GM12874 (cell line): Measurements from ENCODE around the gene DMD.

Experiments used
- CTCF ChIP-seq: IDR thresholded peaks from 2 replicates; pipeline ENCODE4 v1.5.1; 2011; ENCODE audit warnings: low read depth, mild to moderate bottlenecking, control low read depth, low read length, moderate library complexity; ENCODE audit not compliant: insufficient read depth

Gene DMD

GRCh38 chrX:31126205-31126604 is 2085.1 kb downstream of the DMD start:
- no peak for TF ChIP-seq CTCF

- TF ChIP-seq CTCF: no peak
Observed at GRCh38 chrX:31124536-31124935, 2086.8 kb downstream of the DMD start.

GRCh38 chrX:31123335-31123734 is 2088.0 kb downstream of the DMD start:
- TF ChIP-seq CTCF: no peak

- no peak for TF ChIP-seq CTCF
Observed at GRCh38 chrX:31117266-31117665, 2094.1 kb downstream of the DMD start.

- no peak for TF ChIP-seq CTCF
Observed at GRCh38 chrX:31115398-31115797, 2096.0 kb downstream of the DMD start.

- no peak for TF ChIP-seq CTCF
Observed at GRCh38 chrX:31114858-31115257, 2096.5 kb downstream of the DMD start.

- TF ChIP-seq CTCF: no peak
Observed at GRCh38 chrX:31112226-31112999, 2098.9 kb downstream of the DMD start.
